Activated T-helper 1 cell treated with anti-CD3 and anti-CD28 coated beads, Interleukin-12 subunit alpha, Interleukin-12 subunit beta, Interleukin-2, Interleukin-4 antibody, amounts not matched to agents 30 ng/mL and 10 ng/mL and 1 ng/mL, durations not matched to agents 14 hours and 24 hours and 36 hours (primary cell): ENCODE data around the gene MBNL2. TPM values are rescaled to one million over a fixed set of nuclear protein-coding genes. Genes with fewer than 3 reads are reported as not detected.

Source experiments
- DNase-seq: peaks from one replicate; pipeline ENCODE4 v3.0.0; 2021; ENCODE audit warnings: low spot score
- H3K27ac Mint-ChIP-seq: one replicate; pipeline ENCODE4 v1.8.0; 2021; ENCODE audit warnings: mild to moderate bottlenecking, mixed read lengths
- H3K27me3 Mint-ChIP-seq: one replicate; pipeline ENCODE4 v1.8.0; 2022; ENCODE audit warnings: mild to moderate bottlenecking, moderate library complexity, mixed read lengths; ENCODE audit not compliant: insufficient read depth
- H3K36me3 Mint-ChIP-seq: one replicate; pipeline ENCODE4 v1.8.0; 2021; ENCODE audit warnings: low read depth, mixed read lengths
- H3K4me1 Mint-ChIP-seq: one replicate; pipeline ENCODE4 v1.8.0; 2021; ENCODE audit warnings: low read depth, mixed read lengths
- H3K4me3 Mint-ChIP-seq: one replicate; pipeline ENCODE4 v1.8.0; 2021; ENCODE audit warnings: mild to moderate bottlenecking, moderate library complexity, mixed read lengths
- H3K9me3 Mint-ChIP-seq: one replicate; pipeline ENCODE4 v1.8.0; 2021; ENCODE audit warnings: mixed read lengths
- intact Hi-C: fragments of 100-400 bp; cut with micrococcal nuclease; formaldehyde crosslinking; loops from one replicate; pipeline ENCODE4 v1.15.1; 2024
- total RNA-seq: library from RNA; stranded (reverse); gene quantifications from 2 replicates; pipeline ENCODE4 v1.2.3, GENCODE V29; 2022

Gene MBNL2
- total RNA-seq, 1 donor from 2014 or later: 20.7 TPM

- no peaks in the 10 kb centered on the region for H3K27me3 Mint-ChIP-seq
- intact Hi-C loops: no loop called here
- H3K27ac Mint-ChIP-seq: no peak overlapping the region
- no peaks in the 10 kb centered on the region for H3K36me3 Mint-ChIP-seq
- peaks cover 11% of the 10 kb centered on the region for H3K4me1 Mint-ChIP-seq
- no peak for DNase-seq
- H3K4me3 Mint-ChIP-seq: no peak overlapping the region
- no peaks in the 10 kb centered on the region for H3K9me3 Mint-ChIP-seq
These were observed 168.9 kb downstream of the MBNL2 start for GRCh38 chr13:97390941-97391600.

- Mint-ChIP-seq H3K27me3 (no peaks in the 10 kb centered on the region), H3K4me1 (peaks cover 7% of the 10 kb centered on the region), H3K4me3 (no peak overlapping the region), H3K9me3 (no peaks in the 10 kb centered on the region), H3K27ac (no peak overlapping the region), H3K36me3 (no peaks in the 10 kb centered on the region)
- intact Hi-C loops: no loop called here
- DNase-seq: no peak
These were observed 169.9 kb downstream of the MBNL2 start for GRCh38 chr13:97392020-97392419.

- H3K4me3 Mint-ChIP-seq: no peak overlapping the region
- DNase-seq: no peak
- no peak overlapping the region for H3K27ac Mint-ChIP-seq
- no peaks in the 10 kb centered on the region for H3K36me3 Mint-ChIP-seq
- H3K4me1 Mint-ChIP-seq: no peaks in the 10 kb centered on the region
- intact Hi-C loops: no loop called here
- no peaks in the 10 kb centered on the region for H3K27me3 Mint-ChIP-seq
- no peaks in the 10 kb centered on the region for H3K9me3 Mint-ChIP-seq
These were observed 172.4 kb downstream of the MBNL2 start for GRCh38 chr13:97394542-97394941.

- Mint-ChIP-seq H3K36me3 (no peaks in the 10 kb centered on the region), H3K27ac (no peak overlapping the region), H3K27me3 (no peaks in the 10 kb centered on the region), H3K9me3 (no peaks in the 10 kb centered on the region), H3K4me1 (no peaks in the 10 kb centered on the region), H3K4me3 (no peak overlapping the region)
- no peak for DNase-seq
- intact Hi-C loops: no loop called here
These were observed 173.5 kb downstream of the MBNL2 start for GRCh38 chr13:97395447-97396136.

GRCh38 chr13:97397267-97397666 is 175.1 kb downstream of the MBNL2 start:
- no peak for DNase-seq
- H3K9me3 Mint-ChIP-seq: no peaks in the 10 kb centered on the region
- H3K4me3 Mint-ChIP-seq: no peak overlapping the region
- intact Hi-C loops: no loop called here
- no peaks in the 10 kb centered on the region for H3K36me3 Mint-ChIP-seq
- no peaks in the 10 kb centered on the region for H3K4me1 Mint-ChIP-seq
- H3K27ac Mint-ChIP-seq: no peak overlapping the region
- no peaks in the 10 kb centered on the region for H3K27me3 Mint-ChIP-seq

- Mint-ChIP-seq H3K9me3 (no peaks in the 10 kb centered on the region), H3K27me3 (no peaks in the 10 kb centered on the region), H3K36me3 (no peaks in the 10 kb centered on the region), H3K27ac (no peak overlapping the region), H3K4me1 (no peaks in the 10 kb centered on the region), H3K4me3 (no peak overlapping the region)
- no peak for DNase-seq
- intact Hi-C loops: no loop called here
These were observed 179.3 kb downstream of the MBNL2 start for GRCh38 chr13:97401421-97401820.

GRCh38 chr13:97403893-97404750 is 182.0 kb downstream of the MBNL2 start:
- Mint-ChIP-seq H3K27me3 (peaks cover 2% of the 10 kb centered on the region), H3K9me3 (no peaks in the 10 kb centered on the region), H3K4me1 (no peaks in the 10 kb centered on the region), H3K36me3 (no peaks in the 10 kb centered on the region), H3K4me3 (no peak overlapping the region), H3K27ac (no peak overlapping the region)
- intact Hi-C loops: no loop called here
- no peak for DNase-seq

- H3K4me1 Mint-ChIP-seq: no peaks in the 10 kb centered on the region
- DNase-seq: no peak
- intact Hi-C loops: no loop called here
- H3K36me3 Mint-ChIP-seq: no peaks in the 10 kb centered on the region
- no peak overlapping the region for H3K4me3 Mint-ChIP-seq
- no peaks in the 10 kb centered on the region for H3K9me3 Mint-ChIP-seq
- H3K27ac Mint-ChIP-seq: no peak overlapping the region
- peaks cover 2% of the 10 kb centered on the region for H3K27me3 Mint-ChIP-seq
These were observed 185.4 kb downstream of the MBNL2 start for GRCh38 chr13:97407540-97407939.

GRCh38 chr13:97408938-97409337 is 186.8 kb downstream of the MBNL2 start:
- Mint-ChIP-seq H3K36me3 (no peaks in the 10 kb centered on the region), H3K9me3 (no peaks in the 10 kb centered on the region), H3K4me1 (no peaks in the 10 kb centered on the region), H3K4me3 (no peak overlapping the region), H3K27ac (no peak overlapping the region), H3K27me3 (peaks cover 2% of the 10 kb centered on the region)
- no peak for DNase-seq
- intact Hi-C loops: no loop called here

- intact Hi-C loops: no loop called here
- H3K27ac Mint-ChIP-seq: no peak overlapping the region
- no peaks in the 10 kb centered on the region for H3K4me1 Mint-ChIP-seq
These were observed 189.9 kb downstream of the MBNL2 start for GRCh38 chr13:97411984-97412383.

GRCh38 chr13:97413694-97414093 is 191.6 kb downstream of the MBNL2 start:
- Mint-ChIP-seq H3K9me3 (no peaks in the 10 kb centered on the region), H3K4me3 (no peak overlapping the region), H3K36me3 (no peaks in the 10 kb centered on the region), H3K4me1 (no peaks in the 10 kb centered on the region), H3K27ac (no peak overlapping the region), H3K27me3 (peaks cover 2% of the 10 kb centered on the region)
- intact Hi-C loops: no loop called here
- DNase-seq: no peak

More at GRCh38 chr13:97411984-97412383, 189.9 kb downstream of the MBNL2 start:
- DNase-seq: no peak
- Mint-ChIP-seq H3K27me3 (peaks cover 5% of the 10 kb centered on the region), H3K4me3 (no peak overlapping the region), H3K36me3 (no peaks in the 10 kb centered on the region), H3K9me3 (no peaks in the 10 kb centered on the region)

- DNase-seq: no peak
- Mint-ChIP-seq H3K4me3 (no peak overlapping the region), H3K27me3 (peaks cover 2% of the 10 kb centered on the region), H3K27ac (no peak overlapping the region), H3K36me3 (no peaks in the 10 kb centered on the region), H3K4me1 (no peaks in the 10 kb centered on the region), H3K9me3 (no peaks in the 10 kb centered on the region)
- intact Hi-C loops: no loop called here
These were observed 192.3 kb downstream of the MBNL2 start for GRCh38 chr13:97414392-97414791.

GRCh38 chr13:97417698-97418097 is 195.6 kb downstream of the MBNL2 start:
- Mint-ChIP-seq H3K27me3 (peaks cover 5% of the 10 kb centered on the region), H3K4me1 (no peaks in the 10 kb centered on the region), H3K27ac (no peak overlapping the region), H3K36me3 (no peaks in the 10 kb centered on the region), H3K4me3 (no peak overlapping the region), H3K9me3 (no peaks in the 10 kb centered on the region)
- intact Hi-C loops: no loop called here
- DNase-seq: no peak
